GM20000 (cell line): ENCODE measurements around the gene RBM28.
A peak's percentile ranks its signal among the peaks of the same experiment; 100 is the strongest.

Experiments
- DNase-seq: peaks from one replicate; pipeline ENCODE4 v3.0.0; 2012; ENCODE audit warnings: low spot score
- TF ChIP-seq, protein P1 (sequence below): IDR thresholded peaks from 2 replicates; pipeline ENCODE4 v1.5.1; 2012; ENCODE audit warnings: mild to moderate bottlenecking, control low read depth; ENCODE audit errors: extremely low read depth, missing control alignments

The RBM28 gene

DNA sequence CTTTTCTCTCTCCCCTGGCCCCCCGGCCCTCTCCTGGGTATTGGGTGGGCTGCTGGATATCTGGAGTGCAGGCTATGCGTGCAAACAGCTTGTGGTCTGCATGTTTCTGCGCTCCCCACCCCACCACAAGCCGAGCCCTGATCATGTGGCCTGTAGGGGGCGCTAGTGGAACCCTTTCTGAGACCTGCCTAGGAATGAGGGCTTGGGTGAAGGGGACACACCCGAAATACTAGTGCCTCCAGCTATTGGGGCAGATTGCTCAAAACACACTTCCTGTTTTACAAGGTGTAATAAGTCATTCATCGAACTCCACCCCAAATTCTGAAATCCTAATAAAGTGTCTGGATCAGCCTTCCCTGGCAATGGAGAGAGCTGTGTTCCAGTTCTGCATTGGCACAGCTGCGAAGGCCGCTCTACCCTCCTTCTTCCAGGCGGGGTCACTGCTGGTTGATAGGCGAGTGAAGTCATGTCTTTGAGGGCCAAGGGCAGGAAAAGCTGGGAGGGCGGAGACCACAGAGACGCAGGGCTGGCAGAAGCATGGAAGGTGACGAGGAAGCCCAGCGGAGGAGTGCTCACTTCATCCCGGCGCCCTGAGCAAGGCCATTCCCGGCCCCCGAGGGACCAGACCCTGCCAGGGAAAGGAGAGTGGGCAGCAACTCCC, 37.6 kb upstream of the RBM28 start:
- TF ChIP-seq, protein P1, sequence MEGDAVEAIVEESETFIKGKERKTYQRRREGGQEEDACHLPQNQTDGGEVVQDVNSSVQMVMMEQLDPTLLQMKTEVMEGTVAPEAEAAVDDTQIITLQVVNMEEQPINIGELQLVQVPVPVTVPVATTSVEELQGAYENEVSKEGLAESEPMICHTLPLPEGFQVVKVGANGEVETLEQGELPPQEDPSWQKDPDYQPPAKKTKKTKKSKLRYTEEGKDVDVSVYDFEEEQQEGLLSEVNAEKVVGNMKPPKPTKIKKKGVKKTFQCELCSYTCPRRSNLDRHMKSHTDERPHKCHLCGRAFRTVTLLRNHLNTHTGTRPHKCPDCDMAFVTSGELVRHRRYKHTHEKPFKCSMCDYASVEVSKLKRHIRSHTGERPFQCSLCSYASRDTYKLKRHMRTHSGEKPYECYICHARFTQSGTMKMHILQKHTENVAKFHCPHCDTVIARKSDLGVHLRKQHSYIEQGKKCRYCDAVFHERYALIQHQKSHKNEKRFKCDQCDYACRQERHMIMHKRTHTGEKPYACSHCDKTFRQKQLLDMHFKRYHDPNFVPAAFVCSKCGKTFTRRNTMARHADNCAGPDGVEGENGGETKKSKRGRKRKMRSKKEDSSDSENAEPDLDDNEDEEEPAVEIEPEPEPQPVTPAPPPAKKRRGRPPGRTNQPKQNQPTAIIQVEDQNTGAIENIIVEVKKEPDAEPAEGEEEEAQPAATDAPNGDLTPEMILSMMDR = peak; percentile 48
- no peak for DNase-seq

DNA sequence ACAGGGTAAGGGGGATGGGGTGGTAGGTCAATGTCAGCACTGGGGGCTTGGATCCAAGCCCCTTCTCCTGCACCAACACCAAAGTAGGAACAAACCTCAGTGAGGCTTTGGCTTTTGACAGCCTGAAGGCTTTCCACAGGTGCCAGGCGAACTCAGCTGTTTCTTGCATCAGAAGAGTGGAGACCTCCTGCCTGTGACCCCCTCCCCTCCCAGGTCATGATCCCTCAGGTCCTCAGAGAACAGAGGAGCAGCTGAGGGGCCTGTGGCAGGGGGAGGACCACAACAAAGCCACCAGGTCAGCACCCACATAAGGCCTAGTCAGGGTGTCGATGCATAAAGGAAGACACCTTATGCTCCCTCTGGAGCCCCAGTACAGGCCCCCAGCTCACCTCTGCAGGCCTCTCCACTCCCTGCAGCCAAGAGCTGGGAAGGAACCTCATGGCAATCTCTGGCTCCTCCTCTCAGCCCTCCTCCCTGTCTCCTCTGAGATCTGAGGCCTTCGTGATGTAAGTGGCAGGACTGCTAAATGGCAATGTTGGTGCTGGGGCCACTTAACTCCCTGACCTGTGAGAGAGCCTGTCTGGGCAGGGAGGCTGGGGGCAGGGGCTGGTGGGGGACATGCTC, 36.9 kb upstream of the RBM28 start:
- no peak for DNase-seq
- TF ChIP-seq, protein P1 = no peak

DNA sequence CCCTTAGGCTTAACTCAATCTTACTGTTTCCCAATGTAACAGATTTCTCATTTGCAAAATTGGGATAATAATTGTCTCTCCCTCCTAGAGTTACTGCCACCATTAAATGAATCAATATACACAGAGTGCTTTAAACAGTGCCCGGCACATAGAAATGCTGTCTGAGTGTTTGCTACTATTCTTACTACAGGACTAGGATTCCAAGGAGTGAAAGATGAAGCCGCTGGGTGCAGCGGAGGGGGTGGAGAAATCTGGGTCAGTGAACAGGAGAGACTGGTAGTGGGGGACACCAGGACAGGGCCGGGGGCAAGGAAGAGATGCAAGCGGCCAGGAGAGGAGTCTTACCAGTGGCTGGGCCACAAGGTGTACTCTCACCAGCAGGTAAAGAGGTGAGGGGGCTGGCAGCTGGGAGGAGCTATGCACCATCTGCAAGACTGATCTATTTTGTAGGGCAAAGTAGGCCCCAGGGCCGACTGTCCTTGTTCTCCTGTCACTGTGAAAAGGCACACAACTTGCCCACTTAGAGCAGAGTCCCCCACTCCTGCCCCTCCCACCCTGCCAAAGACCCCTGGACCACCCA, 36.3 kb upstream of the RBM28 start:
- TF ChIP-seq, protein P1 = no peak

DNA sequence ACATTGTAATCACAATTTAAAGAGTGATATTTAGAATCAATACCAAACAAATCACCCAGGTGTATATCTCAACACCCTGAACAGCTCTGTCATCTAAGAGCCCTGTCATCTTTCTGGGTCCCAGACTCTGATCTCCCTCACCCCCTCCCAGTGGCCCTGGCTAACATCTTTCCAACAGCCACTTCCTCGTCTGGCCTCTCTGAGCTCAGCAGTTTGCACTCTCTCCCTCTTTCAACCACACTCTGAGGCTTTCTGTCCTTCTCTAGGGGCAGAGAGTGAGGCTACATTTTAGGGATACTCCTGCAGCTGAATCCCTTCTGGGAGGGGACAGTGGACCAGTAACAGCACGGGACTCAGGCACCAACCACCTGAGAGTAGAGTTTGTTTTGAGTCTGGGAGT, 34.9 kb upstream of the RBM28 start:
- DNase-seq = no peak

More for the DNA sequence above, 36.3 kb upstream of the RBM28 start:
- DNase-seq = no peak

DNA sequence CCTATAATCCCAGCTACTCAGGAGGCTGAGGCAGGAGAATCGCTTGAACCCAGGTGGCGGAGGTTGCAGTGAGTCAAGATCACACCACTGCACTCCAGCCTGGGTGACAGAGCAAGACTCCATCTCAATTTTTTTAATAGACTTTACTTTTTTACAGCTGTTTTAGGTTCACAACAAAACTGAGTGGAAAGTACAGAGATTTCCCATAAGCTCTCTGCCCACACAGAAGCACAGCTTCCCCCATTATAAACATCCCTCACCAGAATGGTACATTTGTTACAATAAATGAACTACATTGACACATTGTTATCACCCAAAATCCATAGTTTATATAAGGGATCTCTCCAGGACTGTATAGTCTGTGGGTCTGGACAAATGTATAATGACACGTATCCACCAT, 32.4 kb upstream of the RBM28 start:
- no peak for DNase-seq
- TF ChIP-seq, protein P1 = no peak

More for the DNA sequence above, 34.9 kb upstream of the RBM28 start:
- TF ChIP-seq, protein P1 = no peak

DNA sequence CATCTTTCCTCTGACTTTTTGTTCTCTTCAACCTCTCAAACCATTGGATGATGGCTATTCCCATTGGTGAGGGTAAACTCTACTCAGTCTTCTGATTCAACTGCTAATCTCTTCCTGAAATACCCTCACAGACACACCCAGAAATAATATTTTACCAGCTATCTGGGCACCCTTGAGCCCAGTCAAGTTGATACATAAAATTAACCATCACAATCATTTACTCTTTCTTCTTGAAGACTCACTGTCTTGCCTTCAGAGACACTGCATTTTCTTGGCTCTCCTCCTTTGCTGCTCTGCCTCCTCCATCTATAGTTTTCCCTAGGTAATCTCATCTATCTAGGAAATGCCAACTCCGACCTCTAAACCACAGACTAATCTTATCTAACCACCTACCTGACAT, 30.3 kb upstream of the RBM28 start:
- DNase-seq = no peak
- TF ChIP-seq, protein P1 = no peak

DNA sequence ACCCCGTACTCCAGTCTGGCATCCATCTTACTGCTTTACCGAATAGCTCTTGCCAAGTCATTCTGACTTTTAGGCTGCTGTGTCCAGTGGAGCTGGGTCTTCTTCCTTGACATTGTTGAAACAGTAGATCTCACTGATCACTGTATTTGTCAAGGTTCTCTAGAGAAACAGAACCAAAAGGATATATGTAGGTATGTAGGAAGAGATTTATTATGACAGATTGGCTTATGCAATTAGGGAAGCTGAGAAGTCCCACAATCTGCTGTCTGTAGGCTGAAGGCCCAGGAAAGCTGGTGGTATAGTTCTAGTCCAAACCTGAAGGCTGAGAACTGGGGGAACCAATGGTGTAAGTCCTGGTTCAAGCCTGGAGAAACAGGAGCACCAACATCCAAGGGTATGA, 29.9 kb upstream of the RBM28 start:
- TF ChIP-seq, protein P1 = no peak
- no peak for DNase-seq
